Epithelial cell of proximal tubule (primary cell): ENCODE results near the gene RASAL3. TPM values are rescaled to one million over a fixed set of nuclear protein-coding genes. Genes with fewer than 3 reads are reported as not detected.

ENCODE experiments used
- DNase-seq: peaks from one replicate; pipeline ENCODE4 v3.0.0-alpha.2; 2011; ENCODE audit warnings: low read depth
- H3K4me3 ChIP-seq: 2 replicates; pipeline ENCODE4 v1.5.1; 2011; ENCODE audit warnings: low read depth, mild to moderate bottlenecking, low read length
- total RNA-seq: library from RNA; depleted of rRNA; stranded (reverse); fragments of >200 nt; gene quantifications from 2 replicates; pipeline ENCODE4 v1.2.3, GENCODE V29; 2015
- TF ChIP-seq, protein P1 (sequence below): conservative IDR thresholded peaks from 2 replicates; pipeline ENCODE4 v1.5.1; 2012; ENCODE audit warnings: low read depth, mild to moderate bottlenecking, low read length

RASAL3 gene
- total RNA-seq, 1 donor from 2014 or later = not detected

DNA sequence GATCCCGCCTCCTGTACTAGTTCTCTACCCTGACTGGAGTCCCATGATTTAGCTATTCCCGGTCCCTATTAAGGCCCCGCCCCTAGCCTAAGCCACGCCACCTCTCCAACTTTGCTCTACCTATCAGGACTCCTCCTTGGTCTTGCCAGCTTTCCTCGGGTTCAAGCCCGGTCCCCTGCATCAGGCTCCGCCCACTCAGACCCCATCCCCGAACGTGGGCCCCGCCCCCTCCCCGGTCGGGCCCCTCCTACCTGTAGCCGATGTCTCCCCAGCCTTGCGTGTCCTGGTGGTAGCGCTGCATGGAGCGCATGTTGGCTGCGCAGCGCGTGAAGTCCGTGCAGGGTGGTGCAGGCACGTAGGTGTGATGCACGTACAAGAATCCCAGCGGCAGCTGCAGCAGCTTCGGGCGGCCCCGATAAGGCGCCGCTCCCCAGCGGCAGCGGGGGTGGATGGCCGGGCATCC lies 7.3 kb upstream of the RASAL3 start:
- DNase-seq = no peak
- TF ChIP-seq, protein P1, sequence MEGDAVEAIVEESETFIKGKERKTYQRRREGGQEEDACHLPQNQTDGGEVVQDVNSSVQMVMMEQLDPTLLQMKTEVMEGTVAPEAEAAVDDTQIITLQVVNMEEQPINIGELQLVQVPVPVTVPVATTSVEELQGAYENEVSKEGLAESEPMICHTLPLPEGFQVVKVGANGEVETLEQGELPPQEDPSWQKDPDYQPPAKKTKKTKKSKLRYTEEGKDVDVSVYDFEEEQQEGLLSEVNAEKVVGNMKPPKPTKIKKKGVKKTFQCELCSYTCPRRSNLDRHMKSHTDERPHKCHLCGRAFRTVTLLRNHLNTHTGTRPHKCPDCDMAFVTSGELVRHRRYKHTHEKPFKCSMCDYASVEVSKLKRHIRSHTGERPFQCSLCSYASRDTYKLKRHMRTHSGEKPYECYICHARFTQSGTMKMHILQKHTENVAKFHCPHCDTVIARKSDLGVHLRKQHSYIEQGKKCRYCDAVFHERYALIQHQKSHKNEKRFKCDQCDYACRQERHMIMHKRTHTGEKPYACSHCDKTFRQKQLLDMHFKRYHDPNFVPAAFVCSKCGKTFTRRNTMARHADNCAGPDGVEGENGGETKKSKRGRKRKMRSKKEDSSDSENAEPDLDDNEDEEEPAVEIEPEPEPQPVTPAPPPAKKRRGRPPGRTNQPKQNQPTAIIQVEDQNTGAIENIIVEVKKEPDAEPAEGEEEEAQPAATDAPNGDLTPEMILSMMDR = no peak
- no peak overlapping the region for H3K4me3 ChIP-seq

DNA sequence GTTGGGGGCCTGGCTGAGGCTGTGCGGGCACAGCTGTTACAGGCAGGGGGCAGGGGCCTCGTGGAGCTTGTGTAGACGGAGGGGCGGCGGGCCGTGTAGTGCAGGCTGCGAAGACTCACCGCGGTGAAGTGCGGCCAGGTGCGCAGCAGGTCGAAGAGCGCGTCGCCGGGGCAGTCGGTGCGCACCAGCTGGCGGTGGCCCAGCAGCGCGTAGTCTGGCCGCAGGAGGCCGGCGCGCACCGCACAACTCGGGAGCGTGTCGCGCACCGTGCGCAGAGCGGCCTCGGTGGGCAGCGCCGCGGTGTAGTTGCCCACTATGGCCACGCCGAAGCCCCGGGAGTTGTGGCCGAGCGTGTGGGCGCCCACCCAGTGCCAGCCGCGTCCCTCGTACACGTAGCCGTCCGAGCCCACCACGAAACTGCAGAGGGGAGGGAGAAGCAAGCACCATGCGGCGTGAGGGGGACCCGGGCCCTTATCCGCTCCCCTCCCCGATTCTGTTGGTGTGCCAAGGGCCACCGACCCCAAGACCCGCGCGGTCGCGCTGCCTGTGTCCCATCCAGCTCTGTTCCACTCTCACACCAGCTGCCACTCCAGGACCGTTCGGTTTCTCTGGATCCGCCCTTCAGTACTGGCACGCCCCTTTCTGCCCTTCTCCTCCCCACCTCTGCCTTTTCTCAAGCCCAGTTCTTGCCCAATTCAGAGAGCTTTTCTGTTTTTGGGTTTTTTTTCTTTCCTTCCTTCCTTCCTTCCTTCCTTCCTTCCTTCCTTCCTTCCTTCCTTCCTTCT lies 5.4 kb upstream of the RASAL3 start:
- DNase-seq = no peak
- H3K4me3 ChIP-seq = no peak overlapping the region
- TF ChIP-seq, protein P1 = no peak

DNA sequence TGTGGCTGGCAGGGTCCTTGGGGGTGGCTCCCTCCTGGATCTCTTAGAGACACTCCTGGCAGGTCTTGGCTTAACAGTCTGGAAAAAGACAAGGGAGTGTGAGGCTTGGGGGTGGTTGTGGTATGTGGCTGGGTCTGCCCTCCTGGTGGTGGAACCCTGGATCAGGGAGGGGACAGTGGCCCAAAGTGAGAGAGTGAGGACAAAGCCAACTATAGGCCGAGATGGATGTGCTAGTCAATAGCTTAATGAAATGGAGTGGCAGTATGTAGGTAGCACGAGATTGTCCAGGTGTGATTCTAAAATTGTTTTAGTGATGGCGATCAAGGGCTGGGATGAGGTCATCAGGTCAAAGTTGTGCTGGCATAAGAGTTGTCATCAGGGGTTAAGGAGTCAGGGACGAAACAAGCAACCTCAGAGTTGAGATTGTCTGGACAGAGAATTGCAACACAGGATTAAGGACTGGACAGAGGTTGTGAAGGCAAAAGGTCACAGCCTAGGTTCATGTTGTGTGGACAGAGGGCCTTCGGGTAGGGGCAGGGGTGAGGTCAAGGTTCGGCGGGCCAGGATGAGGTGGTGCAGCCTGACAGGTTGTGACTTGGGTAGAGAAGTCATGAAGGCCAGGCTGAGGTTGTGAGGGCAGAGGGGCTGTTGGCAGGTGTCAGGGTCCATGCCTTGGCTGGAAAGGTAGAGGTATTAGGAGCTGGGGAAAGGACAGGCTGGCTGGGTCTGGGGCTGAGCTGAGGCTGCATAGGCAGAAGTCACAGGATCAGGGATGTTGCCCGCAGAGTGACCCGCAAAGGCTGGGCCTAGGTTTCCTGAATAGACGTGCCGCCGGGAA lies 4.5 kb upstream of the RASAL3 start:
- TF ChIP-seq, protein P1 = no peak
- DNase-seq = no peak
- H3K4me3 ChIP-seq = no peak overlapping the region

DNA sequence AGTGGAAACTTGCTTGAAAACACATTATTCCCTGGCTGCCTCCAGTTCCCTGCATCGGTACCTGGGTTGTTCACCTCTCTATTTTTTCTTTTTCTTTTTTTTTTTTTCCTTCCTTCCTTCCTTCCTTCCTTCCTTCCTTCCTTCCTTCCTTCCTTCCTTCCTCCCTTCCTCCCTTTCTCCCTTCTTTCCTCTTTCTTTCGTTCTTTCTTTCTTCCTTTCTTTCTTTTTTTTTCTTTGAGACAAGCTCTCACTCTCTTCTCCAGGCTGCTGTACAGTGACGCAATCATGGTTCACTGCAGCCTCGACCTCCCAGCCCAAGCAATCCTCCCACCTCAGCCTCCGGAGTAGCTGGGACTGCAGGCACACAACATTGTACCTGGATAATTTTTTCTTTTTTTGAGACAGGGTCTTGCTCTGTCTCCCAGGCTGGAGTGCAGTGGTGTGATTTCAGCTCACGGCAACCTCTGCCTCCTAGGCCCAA lies 3.4 kb upstream of the RASAL3 start:
- no peak overlapping the region for H3K4me3 ChIP-seq
- TF ChIP-seq, protein P1 = no peak
- DNase-seq = no peak

DNA sequence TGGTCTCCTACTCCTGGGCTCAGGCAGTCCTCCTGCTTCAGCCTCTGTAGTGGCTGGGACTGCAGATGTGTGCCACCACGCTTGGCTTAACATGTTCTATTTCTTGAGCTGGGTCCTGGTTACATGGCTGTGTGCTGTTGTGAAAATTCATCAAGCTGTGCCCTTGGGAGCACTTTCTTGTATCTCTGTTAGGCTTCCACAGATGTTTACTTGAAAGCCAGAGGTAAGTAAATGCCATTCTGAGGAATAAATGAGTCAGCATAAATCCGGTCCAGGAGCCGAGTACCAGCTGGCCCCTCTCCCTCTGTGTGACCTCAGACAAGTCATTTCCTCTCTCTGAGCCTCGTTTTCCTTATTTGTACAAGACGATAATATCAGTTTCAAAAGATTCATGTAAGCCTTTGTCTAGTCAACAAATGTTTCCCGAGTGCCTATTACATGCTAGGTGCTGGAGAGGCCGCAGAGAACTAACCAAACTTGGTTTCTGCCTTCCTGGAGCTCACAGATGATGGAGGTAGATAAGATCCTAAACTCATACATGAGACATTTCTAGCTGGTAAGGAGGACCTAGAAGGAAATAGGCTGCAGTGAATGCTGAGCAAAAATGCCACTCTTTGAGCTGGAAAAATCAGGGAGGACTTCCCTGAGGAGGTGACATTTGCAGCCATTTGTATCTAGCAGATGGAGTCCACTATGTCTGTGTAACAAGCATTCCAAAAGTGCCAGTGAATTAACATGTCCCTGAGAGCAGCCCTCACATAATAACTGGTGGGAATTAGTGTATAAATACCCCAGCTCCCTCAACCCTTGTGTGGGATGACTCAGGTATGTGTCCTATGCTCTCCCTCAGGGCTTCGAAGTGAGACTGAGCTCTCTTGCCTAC lies 2.7 kb upstream of the RASAL3 start:
- TF ChIP-seq, protein P1 = no peak
- H3K4me3 ChIP-seq = no peak overlapping the region
- DNase-seq = no peak

DNA sequence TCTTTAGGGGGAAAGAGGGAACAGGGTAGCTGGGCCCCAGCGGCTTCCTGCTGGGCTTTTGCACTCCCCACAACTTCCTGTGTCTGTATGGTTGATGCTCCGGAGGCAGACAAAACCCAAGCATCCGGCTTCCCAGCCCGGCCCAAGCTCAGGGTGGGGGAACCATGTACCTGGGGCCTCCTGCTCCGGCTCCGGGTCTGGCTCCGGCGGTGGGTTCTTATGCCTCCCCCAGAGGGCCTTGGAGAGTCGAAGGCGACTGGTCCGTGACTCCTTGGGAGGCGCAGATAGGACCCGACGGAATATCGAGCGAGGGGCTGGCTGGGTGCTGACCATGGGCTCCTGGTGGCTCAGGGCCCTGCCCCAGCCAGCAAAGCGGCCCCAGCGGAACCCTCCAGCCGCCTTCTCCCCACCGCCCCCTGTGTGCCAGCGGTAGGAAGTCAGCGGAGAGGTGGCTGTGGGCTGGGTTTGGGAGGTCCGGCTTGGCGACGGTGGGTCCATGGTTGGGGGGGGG lies 428 bp downstream of the RASAL3 start:
- no peak for DNase-seq
- TF ChIP-seq, protein P1 = no peak
- no peak overlapping the region for H3K4me3 ChIP-seq
